Measurements from ENCODE around the gene BOD1L1. TPM values are rescaled to one million over a fixed set of nuclear protein-coding genes. Genes with fewer than 3 reads are reported as not detected.
A peak's percentile ranks its signal among the peaks of the same experiment; 100 is the strongest.

Gene BOD1L1
- total RNA-seq, 2 experiments from 2014 or later, result 39.3 to 39.6 TPM

- POLR2A ChIA-PET, result interaction anchor here (1.2 kb wide), 1 partner anchor 9 kb away, joined by 4 read pairs; no protein-coding TSS in a partner anchor
- Mint-ChIP-seq H3K36me3 (ENCODE audit: low read depth) (no peaks in the 10 kb centered on the region), H3K9me3 (no peaks in the 10 kb centered on the region), H3K27ac (no peak overlapping the region), H3K4me1 (ENCODE audit: low read depth) (peaks cover 9% of the 10 kb centered on the region), H3K27me3 (peaks cover 83% of the 10 kb centered on the region), H3K4me3 (peak overlapping the region; percentile 7)
- ATAC-seq (ENCODE audit: poor library complexity) (no peak), DNase-seq (peak in 1 of 14 experiments; percentile 29)
- Histone ChIP-seq H3K4me3 (ENCODE audit: low read length) (no peak overlapping the region), H3K27me3 (ENCODE audit: control insufficient read depth in 1 of 2, insufficient read depth in 2 of 2, low read length in 2 of 2) (peaks cover 57 to 77% of the 10 kb centered on the region in 2 experiments), H3K27ac (ENCODE audit: low read depth in 1 of 2, low read length in 2 of 2) (no peak overlapping the region), H3K9me3 (ENCODE audit: control insufficient read depth in 1 of 2, insufficient read depth in 1 of 2, low read length in 2 of 2) (peaks cover 12 to 32% of the 10 kb centered on the region in 2 experiments), H3K4me1 (ENCODE audit: insufficient read depth, low read length) (peaks cover 16% of the 10 kb centered on the region), H3K36me3 (ENCODE audit: insufficient read depth, low read length) (no peaks in the 10 kb centered on the region)
- CTCF ChIA-PET, result interaction anchor here (0.9 kb wide), 1 partner anchor 23 kb away, joined by 3 read pairs; no protein-coding TSS in a partner anchor
- no peak for TF ChIP-seq CTCF (IDR thresholded peaks at IDR 0.05)
- intact Hi-C loops (cut with DNase I, micrococcal nuclease), result no loop called here
Measured at GRCh38 chr4:13522282-13523104, 105.0 kb downstream of the BOD1L1 start.

GRCh38 chr4:13521047-13521446 lies 106.5 kb downstream of the BOD1L1 start:
- Mint-ChIP-seq H3K36me3 (ENCODE audit: low read depth) (no peaks in the 10 kb centered on the region), H3K9me3 (no peaks in the 10 kb centered on the region), H3K27me3 (peaks cover 79% of the 10 kb centered on the region), H3K27ac (no peak overlapping the region), H3K4me3 (no peak overlapping the region), H3K4me1 (ENCODE audit: low read depth) (peaks cover 5% of the 10 kb centered on the region)
- no peak overlapping the region for H3K4me3 ChIP-seq (ENCODE audit: low read length)
- peaks cover 12 to 32% of the 10 kb centered on the region in 2 experiments for H3K9me3 ChIP-seq (ENCODE audit: control insufficient read depth in 1 of 2, insufficient read depth in 1 of 2, low read length in 2 of 2)
- H3K27ac ChIP-seq (ENCODE audit: low read depth in 1 of 2, low read length in 2 of 2), result no peak overlapping the region
- no peak for TF ChIP-seq CTCF (IDR thresholded peaks at IDR 0.05)
- no peaks in the 10 kb centered on the region for H3K36me3 ChIP-seq (ENCODE audit: insufficient read depth, low read length)
- DNase-seq (no peak), ATAC-seq (ENCODE audit: poor library complexity) (no peak)
- POLR2A ChIA-PET, result interaction anchor here (1.2 kb wide), 1 partner anchor 8 kb away, joined by 4 read pairs; no protein-coding TSS in a partner anchor
- intact Hi-C loops (cut with DNase I, micrococcal nuclease), result no loop called here
- peaks cover 14% of the 10 kb centered on the region for H3K4me1 ChIP-seq (ENCODE audit: insufficient read depth, low read length)
- H3K27me3 ChIP-seq (ENCODE audit: control insufficient read depth in 1 of 2, insufficient read depth in 2 of 2, low read length in 2 of 2), result peaks cover 42 to 63% of the 10 kb centered on the region in 2 experiments
- CTCF ChIA-PET, result no interaction called here

Small RNA genes within 50 kb of the gene (microRNA-seq; reads per million reads assigned to microRNA genes)
- gene MIR5091 (ENCODE audit: borderline microRNAs expressed, borderline replicate concordance), result not detected

Other genes with a start within 250 kb of the BOD1L1 start
- 1 to 10 TPM; 3.9 to 4.2 TPM for gene RAB28, start 143.4 kb downstream of the BOD1L1 start, total RNA-seq
- gene NKX3-2, start 83.2 kb downstream of the BOD1L1 start, total RNA-seq, result not detected